GM19238 (cell line): Measurements from ENCODE around the gene TMEM14A.
"Not testable (repeated sequence)": the region's sequence is repeated elsewhere in the genome, so short reads cannot be mapped to it uniquely, and the experiment has no call there.

Source experiments
- DNase-seq: peaks from one replicate; pipeline ENCODE4 v3.0.0; 2011; ENCODE audit warnings: low spot score; ENCODE audit not compliant: insufficient read length

The TMEM14A gene

DNA sequence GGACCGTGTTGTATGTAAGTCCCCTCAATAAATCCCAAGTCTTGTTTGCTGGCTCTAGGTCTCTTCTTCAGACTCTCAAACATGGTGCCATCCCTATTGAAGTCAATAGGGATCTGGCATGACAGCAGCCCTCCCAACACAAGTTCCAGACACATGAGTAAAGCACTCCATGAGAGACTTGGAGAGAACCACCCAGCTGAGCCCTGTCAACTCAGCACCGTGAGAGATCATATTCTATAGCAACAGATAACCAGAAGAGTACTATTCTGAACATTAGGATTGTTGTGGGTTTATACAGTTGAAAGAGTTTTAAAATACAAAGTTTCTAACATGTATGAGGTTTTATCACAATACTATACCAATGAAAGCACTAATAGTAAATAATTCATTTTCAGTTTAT is 23.5 kb downstream of the TMEM14A start:
- DNase-seq: no peak

- DNase-seq: no peak
These were observed 25.5 kb downstream of the TMEM14A start for GRCh38 chr6:52696418-52696817.

- no peak for DNase-seq
These were observed 27.0 kb downstream of the TMEM14A start for GRCh38 chr6:52697903-52698302.

DNA sequence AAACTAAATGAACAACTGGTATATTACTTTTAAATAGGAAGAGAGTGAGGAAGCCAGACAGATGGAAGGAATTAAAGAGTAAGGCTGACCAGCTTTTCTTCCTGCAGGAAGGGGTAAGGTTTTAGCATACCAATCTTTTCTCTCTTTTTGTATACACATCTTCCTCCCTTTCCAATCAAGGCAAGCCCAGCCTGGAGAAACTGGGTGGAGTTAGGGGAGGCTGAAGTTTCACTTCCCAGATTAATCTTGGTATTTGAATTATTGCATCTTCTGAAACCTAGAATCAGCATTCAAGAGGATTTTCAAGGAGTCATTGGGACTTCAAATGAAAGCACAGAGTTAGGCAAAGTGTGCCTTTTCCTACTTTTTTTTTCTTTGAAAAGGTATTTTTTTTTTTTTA is 33.1 kb downstream of the TMEM14A start:
- no peak for DNase-seq

DNA sequence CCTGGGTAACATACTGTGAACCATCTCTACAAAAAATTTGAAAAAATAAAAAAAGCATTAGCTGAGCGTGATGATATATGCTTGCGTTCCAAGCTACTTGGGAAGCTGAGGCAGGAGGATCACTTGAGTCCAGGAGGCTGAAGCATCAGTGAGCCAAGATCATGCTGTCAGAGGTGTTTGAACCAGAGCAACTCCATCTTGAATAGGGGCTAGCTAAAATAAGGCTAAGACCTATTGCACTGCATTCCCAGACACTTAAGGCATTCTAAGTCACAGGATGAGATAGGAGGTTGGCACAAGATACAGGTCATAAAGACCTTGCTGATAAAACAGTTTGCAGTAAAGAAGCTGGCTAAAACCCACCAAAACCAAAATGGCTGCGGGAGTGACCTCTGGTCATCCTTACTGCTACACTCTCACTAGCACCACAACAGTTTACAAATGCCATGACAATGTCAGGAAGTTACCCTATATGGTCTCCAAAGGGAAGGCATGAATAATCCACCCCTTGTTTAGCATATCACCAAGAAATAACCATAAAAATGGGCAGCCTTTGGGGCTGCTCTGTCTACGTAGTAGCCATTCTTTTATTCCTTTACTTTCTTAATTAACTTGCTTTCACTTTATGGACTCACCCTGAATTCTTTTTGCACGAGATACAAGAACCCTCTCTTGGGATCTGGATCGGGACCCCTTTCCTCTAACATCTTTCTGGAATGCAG is 34.0 kb downstream of the TMEM14A start:
- DNase-seq: not testable (repeated sequence)

DNA sequence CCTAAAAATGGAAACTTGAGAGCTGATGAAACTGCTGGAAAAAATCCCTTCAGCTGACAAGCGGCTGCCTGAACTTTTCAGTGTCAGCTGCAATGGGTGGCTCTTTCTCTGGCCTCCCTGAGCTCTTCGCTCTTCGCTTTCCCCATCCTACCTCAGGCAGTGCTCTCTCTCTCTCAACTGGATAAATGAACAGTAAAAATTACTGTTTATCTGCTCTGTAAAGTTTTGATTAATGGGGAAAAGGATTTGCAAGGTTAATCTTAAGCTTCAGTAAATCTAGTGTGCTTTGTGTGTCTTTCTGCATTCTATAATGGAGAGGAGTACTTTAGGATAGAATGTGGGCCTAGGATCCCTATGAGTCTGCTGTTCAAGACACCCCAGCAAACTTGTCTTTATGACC is 35.1 kb downstream of the TMEM14A start:
- no peak for DNase-seq

DNA sequence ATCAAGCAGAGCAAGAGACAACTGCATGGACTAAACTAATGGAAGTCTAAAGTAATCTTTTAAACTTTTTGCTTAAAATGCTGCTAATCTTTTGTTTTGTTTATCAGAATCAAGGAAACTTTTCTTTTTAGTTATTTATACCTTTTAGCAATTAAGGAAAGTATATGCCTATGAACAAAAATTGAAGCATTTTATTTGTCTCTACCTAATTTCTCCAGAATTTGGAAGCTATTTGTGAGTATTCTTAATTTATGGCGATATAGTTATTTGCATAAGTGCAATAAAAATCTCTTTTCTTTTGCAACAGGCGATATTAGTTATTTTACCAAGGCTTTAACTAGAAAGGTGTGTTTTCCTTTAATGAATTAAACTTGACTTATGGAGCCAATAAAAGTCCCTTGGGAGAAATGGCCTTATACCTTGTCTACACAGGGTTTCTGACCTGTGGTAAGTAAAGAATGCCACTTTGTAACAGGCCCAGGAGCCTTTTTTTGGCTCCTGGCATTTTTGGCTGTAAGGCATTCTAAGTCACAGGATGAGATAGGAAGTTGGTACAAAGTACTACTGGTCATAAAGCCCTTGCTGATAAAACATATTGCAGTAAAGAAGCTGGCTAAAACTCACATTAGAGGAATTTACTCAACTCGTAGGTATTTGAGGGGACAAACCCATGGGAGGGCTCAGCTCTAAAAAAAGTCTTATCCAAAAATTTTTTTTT is 37.2 kb downstream of the TMEM14A start:
- DNase-seq: no peak

GRCh38 chr6:52712136-52712535 is 41.2 kb downstream of the TMEM14A start:
- no peak for DNase-seq

GRCh38 chr6:52714761-52715160 is 43.8 kb downstream of the TMEM14A start:
- DNase-seq: not testable (repeated sequence)

DNA sequence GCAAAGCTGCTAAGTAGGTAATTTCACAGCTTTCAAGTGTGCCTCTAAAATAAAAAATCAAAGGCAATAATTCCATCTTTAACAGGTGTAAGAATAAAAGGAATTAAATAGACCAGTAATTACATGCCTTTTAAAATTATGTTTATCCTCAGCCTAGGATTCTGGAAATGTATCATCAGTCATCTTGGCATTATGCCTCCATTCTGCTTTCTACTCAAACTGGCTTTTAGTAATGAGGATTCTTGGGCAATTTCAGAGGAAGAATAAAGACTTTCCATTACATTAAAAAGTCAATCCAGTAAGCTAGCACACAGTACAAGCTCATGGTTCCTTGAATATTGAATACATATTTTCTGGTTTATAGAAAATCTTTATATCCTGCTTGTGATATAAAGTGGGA is 47.6 kb downstream of the TMEM14A start:
- no peak for DNase-seq

DNA sequence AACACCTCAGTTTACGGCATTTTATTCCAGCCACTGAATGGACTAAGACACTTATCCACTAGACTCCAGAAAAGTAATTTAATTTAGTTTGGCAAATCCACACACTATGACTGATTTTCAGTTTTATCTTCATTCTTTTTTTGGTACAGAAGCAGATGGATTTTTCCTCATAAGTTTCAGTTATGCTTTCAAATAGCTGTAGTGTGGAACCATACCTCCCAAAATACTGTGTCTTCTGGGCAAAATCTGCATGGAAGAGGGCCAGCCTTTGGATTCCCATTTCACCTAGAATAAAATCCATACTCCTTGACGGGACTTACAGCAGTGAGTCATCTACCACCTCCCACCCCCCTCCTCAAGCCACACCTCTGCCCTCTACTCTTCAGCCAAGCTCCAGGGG is 49.4 kb downstream of the TMEM14A start:
- DNase-seq: no peak

DNA sequence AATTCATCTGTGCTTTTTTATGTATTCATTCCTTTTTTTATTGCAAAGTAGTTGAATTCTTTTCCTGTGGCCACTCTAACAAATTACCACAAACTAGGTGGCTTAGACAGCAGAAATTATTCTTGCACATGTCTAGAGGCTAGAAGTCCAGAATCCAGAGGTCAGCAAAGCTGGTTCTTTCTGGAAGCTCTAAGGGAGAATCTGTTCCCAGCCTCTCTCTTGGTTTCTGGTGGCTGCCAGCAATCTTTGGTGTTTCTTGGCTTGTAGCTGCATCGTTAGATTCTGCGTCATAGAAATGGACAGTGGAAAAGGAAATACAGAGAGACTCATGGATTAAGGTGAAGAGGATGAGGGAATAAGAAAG is 53.1 kb downstream of the TMEM14A start:
- no peak for DNase-seq

DNA sequence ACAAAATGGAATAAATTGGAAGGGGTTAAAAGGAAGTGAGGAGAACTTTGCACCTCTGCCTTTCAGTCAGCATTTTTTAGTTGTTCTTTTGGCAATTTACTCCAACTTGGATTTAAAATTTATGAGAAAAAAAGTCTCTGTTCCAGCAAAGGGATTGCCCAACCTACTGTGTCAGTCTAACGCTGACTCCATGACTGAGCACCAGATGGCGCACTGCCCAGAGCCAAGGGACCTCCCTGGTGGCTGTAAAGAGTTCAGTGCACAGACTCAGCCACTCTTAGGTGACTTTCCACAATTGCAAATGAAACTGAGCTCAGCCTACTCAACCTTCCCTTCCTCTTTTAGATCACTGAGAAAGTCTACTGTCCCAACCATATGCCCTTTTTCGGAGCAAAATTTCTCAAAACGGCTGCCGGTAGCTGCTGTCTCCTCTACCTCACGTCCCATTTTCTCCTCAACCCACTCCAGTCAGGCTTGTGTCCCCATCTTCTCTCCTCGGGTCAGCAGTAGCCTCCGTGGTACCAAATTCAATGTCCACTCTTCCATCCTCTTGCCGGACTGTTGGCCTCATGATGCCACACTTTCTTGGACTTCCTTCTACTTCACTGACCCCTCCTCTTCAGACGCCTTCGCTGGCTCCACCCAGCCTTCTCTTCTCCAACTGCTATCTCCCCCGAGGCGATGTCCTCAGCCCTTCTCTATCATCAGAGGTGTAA is 53.7 kb downstream of the TMEM14A start:
- peak; percentile 53 for DNase-seq

- no peak for DNase-seq
These were observed 54.2 kb downstream of the TMEM14A start for GRCh38 chr6:52725143-52725534.

DNA sequence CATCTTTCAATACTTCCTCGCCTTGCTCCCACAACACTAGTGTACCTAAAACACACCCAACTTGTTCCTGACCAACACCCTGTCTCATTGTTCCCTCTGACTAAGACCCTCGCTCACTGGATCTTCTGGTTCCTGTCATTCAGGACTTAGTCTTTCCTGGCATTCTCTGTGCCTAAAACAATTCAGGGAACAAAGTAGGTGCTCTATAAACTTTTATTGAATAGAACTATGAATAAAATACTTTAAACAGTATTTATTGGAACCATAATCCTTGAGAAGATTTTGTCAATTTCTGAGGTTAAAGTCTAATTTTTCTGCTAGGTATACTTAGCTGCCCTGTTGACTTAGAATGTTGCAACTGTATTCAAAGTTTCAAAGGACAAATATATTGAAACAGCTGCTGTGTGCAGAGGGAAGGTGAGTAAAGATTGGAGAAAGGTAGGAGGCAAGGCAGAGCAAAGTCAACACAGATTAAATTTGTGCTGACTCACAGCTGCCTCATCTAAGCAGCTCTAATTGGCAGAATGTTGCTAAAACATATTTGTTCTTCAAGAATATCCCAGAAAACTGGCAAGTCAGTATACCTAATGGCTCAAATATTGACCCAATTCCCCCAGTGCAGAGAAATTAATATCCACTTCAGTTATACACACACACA is 54.8 kb downstream of the TMEM14A start:
- no peak for DNase-seq

DNA sequence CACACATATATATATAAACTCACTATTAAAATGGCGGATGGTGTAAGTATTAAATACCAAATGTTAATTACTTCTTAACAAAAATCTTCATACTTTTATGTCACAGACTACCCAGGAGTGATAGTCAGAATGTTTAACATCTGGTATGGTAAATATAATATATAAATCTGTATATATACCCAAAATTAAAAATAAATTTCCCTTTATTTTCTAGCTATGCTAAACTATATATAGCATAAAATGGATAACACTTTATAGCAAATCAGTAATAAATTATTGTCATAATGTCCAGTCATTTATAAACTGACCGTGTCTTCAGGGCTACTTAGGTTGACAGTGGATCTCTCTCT is 55.3 kb downstream of the TMEM14A start:
- DNase-seq: no peak

DNA sequence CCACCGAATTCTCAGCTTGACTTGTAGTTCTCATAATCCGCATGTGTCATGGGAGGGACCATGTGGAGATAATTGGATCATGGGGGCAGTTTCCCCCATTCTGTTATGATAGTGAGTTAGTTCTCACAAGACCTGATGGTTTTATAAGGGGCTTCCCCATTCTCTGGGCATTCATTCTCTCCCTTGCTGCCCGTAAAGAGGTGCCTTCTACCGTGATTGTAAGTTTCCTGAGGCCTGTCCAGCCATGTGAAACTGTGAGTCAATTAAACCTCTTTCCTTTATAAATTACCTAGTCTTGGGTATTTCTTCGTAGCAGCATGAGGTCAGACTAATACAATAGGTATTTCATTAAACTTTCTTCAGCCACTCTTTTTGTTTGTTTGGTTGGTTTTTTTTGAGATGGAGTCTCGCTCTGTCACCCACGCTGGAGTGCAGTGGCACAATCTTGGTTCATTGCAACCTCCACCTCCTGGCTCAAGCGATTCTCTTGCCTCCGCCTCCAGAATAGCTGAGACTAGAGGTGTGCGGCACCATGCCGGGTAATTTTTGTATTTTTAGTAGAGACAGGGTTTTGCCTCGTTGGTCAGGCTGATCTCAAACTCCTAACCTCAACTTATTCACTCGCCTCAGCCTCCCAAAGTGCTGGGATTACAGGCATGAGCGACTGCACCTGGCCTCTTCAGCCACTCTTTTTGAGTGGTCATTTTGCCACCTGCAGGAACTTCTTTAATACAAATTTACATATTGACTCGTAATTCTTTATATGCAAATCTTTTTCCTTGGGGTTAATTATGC is 56.0 kb downstream of the TMEM14A start:
- DNase-seq: no peak

GRCh38 chr6:52727908-52728307 is 57.0 kb downstream of the TMEM14A start:
- no peak for DNase-seq

DNA sequence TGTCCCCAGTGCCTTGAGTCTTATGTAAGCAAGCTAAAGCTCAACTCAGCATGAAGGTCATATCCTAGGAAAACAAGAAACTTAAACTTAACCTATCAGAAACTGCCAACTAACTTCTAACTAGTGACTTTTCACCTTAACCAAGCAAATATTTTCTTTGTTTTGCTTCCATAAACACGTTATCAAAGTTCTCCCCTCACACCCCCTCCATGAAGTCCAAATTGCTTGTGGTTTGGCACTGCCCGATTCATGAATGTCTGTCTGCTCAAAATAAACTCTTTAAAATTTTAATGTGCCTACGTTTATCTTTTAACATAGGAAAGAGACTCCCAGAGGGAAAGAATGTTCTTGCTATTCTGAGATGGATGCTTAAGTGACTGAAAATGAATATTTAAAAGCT is 57.5 kb downstream of the TMEM14A start:
- no peak for DNase-seq

DNA sequence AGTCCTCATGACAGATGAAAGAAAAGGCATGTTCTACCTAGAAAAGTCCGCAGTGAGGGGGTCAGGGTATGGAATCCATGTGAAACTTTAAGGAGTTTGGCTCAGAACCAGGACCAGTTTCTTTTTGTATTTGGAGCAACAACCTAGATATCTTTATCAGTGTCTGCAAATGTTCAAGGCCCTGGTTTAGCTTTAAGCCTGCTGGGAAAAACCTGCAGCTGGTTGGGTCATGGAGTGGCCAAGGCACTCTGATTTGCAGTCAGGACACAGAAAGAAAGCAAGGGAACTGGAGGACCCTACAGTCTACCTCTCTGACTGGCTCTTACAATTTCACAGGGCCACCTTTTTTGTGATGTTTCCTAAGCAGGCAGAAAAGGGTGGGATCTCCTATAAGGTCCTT is 58.7 kb downstream of the TMEM14A start:
- no peak for DNase-seq

DNA sequence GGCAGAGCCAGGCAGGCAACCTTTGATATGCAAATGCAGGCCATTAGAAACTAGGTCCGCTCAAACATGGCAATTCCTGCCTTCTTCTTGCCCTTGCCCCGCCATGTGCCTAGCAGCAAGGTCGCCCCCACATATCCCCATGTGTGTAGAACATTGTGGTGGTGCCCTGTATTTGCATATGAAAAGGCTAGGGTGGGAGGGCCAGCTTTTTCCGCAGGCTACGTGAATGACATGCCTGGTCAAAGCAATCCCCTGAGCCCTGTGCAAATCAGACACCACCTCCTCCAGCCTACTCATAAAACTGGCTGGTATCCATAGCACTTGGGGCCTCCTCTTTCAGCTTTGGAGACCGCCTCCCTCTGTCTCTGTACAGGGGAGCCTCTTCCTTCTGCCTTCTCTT is 60.8 kb downstream of the TMEM14A start:
- DNase-seq: no peak
